Islet precursor cell (in vitro differentiated cells): ENCODE results near the gene DOLK.

Source experiments
- DNase-seq: peaks from one replicate; pipeline ENCODE4 v3.0.0-alpha.2; 2018

DOLK gene

DNA sequence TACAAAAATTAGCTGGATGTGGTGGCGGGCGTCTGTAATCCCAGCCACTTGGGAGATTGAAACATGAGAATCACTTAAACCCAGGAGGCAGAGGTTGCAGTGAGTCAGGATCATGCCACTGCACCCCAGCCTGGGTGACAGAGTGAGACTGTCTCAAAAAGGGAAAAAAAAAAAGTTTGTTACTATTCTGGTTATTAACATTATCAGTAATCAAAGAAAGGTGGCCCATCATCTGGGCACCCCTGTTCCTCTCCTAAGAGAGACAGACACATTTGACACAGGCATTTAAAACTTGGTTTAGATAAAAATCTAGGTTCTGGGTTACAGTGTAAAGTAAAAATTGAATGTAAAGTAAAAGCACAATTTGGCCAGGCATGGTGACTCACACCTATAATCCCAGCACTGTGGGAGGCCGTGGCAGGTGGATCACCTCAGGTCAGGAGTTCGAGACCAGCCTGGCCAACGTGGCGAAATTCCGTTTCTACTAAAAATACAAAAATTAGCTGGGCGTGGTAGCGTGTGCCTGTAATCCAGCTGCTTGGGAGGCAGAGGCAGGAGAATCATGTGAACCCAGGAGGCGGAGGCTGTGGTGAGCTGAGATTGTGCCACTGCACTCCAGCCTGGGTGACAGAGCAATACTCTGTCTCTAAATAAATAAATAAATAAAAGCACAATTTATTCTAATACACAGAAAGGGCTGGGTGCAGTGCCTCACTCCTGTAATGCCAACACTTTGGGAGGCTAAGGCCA, 43.4 kb downstream of the DOLK start:
- no peak for DNase-seq

DNA sequence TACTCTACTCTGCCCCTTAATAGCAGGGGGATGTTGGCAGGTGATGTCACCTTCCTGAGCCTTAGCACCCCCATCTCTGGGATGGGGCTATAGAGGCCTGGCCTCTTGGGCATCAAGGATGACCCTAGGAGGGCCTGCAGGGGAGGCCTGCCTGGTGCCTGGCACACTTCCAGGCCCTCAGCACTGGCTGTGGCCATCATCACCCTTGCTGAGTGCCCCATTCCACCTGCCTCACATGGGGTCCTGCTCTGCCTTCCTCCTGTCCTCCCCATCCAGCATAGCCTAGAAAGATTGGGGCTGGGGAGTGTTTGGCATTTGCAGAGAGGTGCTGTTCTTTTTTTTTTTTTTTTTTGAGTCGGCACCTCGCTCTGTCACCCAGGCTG, 44.3 kb downstream of the DOLK start:
- DNase-seq, result no peak

DNA sequence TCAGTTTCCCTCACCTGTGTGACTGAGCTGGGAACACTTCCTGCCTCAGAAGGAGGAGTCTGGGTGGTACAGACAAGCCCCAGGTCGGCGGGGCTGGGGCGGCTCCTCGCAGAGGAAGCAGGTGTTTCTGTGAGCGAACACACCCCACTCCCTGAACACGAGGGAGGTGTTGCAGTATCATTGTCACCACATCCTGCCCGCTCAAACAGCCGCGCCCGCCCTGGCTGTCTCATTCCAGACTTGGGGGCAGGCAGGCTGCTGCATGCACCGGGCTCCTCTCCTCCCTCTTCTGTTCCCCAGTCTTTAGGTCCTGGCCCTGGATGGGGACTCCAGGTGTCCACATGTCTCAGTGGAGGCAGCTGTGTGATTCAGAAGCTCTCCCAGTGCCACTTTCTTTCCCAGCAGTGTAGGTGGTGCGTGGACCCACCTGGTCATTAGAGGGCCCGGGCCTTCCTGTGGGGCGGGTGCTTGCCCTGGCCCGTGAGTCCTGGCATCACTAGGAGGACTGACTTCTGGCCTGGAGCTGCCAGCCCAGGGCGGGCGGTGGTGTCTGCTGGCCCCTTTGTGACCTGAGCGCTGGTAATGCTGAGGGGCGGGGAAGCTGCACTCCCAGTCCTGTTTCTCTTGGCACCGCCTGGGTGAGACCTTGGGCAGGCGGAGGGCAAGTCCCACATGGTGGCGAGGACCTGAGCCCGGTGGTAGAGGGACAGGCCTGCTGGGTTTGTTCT, 44.9 kb downstream of the DOLK start:
- DNase-seq, result no peak

DNA sequence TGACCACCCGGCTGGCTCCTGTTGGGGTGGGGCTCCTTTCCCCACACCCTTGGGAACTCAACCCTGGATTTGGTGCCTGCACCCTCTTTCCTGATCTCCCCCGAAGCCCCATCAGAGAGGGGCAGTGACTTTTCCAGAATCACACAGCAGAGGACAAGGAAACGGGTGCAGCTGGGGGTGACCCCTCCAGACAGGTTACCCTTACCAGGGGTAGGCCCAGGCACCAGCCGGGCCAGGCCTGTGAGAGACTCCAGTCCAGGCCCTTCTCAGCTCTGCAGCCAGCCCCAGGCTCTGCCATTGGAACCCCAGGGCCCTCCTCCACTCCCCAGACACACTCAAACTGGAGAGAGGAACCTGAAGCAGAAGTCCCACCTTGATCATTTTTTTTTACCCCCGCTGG, 45.6 kb downstream of the DOLK start:
- no peak for DNase-seq

DNA sequence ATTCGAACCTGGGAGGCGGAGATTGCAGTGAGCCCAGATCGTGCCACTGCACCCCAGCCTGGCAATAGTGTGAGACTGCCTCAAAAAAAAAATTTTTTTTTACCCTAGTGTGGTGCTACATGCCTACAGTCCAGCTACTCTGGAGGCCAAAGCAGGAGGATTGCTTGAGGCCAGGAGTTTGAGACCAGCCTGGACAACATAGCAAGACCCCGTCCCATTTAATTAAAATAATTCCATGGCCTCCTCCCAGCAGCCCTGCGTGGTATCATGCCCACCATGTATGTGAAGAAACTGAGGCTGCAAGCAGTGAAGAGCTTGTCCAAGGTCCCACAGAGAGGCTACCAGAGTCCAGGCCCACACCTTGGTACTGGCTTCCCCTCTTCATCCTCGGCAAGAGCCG, 46.0 kb downstream of the DOLK start:
- DNase-seq, result no peak

DNA sequence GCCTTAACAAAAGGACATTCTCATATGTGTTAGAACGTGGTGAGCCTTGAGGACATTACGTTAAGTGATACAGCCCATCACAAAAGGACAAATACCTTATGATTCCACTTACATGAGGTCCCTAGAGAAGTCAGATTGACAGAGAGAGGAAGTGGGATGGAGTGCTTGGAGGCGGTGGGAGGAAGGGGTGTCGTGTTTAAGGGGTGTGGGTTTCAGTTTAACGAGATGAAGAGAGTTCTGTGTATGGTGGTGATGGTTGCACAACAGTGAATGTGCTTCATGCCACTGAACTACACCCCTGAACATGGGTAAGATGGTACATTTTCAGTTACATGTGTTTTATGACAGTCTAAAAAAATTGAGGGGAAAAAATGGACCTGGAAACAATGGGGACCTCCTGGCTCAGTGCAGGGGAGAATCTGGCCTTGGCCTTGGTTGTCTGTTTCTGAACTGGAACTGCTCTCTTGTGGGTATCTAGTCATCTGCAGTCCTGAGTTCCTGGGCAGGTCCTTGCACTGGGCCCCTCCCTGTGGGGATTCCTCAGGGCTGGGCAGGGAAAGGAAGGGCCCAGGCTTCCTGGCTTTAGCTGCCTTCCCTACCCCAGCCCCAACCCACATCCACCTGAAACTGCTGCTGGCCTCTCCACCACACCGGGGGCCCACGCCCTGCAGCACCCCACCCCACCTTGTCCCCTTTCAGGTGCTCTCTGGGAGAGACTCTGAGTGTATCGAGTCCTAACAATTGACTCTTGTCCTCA, 47.7 kb downstream of the DOLK start:
- no peak for DNase-seq

DNA sequence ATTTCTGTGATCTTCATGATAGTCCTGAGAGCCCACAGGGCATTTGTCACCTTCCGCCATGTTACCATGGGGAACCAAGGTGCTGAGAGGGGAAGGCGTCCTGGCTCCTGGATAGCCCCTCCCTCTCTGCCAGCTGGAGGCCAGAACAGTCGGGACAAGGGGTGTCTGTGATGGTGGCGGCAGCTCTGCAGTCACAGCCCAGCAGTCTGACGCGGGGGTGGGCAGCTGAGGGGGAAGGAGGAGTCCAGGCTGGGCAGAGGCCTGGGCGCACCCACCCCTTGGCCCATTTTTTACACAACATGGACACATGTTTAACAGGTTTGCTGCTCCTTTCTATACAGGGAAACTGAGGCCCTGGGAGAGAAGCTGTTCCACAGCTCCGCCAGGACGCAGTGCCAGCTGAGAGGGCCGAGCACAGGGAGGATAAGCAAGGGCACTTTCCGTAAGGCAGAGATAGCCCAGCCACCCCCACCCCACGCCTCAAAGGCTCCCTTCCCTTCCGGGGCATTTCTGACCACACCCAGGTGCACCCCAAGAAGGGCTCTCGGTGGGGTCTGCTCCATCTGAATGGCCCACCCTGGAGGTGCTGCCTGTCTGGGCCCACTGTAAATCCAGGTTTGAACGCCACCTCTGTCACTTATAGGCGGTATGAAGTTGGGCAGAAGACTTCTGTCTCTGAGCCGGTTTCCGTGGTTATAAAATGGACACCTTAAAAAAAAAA, 48.4 kb downstream of the DOLK start:
- no peak for DNase-seq

DNA sequence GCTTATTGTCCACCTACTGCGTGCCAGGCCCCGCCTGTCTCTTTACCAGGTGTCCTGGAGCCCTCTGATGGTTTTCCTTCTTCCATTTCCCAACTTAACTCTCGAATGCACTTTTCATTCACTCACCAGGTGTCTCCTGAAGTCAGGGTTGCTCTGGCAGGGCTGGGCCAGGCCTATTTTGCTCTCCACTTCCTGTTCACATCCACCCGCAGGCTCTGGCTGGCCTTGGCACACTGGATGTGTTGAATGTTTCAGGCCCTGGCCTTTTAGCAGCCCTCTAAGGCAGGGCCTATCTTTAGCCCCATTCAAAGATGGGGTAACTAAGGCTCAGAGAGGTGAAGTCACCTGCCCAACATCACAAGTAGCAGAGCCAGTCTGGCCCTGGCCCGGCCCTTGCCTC, 49.0 kb downstream of the DOLK start:
- no peak for DNase-seq

DNA sequence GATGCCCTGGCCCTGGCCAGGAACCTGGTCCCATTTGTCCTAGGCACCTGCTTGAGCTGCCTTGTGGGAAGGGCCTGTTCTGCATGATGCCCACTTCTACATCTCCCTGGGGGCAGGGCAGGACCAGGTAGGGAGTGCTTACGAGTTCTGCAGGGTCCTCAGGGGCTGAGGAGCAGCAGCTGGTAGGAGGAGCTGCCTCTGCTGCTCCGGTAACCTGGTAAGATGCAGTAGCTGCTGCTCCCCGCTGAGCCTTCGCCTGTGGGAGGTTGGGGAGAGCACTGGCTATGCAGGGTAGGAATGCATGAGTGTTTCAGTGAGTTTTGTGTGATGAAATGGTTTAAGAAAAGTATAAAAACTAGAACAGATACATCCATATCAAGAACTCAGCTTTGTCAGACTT, 51.8 kb downstream of the DOLK start:
- no peak for DNase-seq
